WTC11 (cell line): ENCODE results near the gene ZNF532.

Experiments
- ETV6 ChIP-seq: sonication (generic); formaldehyde crosslinking; IDR thresholded peaks from 2 replicates; pipeline ENCODE4 v1.8.1; 2022; ENCODE audit warnings: mild to moderate bottlenecking, missing genetic modification reagents
- NFE2L1 ChIP-seq: sonication (generic); formaldehyde crosslinking; IDR thresholded peaks from 2 replicates; pipeline ENCODE4 v1.8.1; 2023; ENCODE audit warnings: missing genetic modification reagents
- TEAD4 ChIP-seq: sonication (generic); formaldehyde crosslinking; IDR thresholded peaks from 2 replicates; pipeline ENCODE4 v1.8.0; 2022; ENCODE audit warnings: mild to moderate bottlenecking, missing genetic modification reagents
- ZNF232 ChIP-seq: sonication (generic); formaldehyde crosslinking; IDR thresholded peaks from 2 replicates; pipeline ENCODE4 v1.8.0; 2022; ENCODE audit warnings: mild to moderate bottlenecking, missing genetic modification reagents
- ZNF416 ChIP-seq: fragments of 250-450 bp; sonication (Bioruptor Pico); IDR thresholded peaks from 2 replicates; pipeline ENCODE4 v1.9.0; 2021; ENCODE audit warnings: mild to moderate bottlenecking, inconsistent platforms
- TF ChIP-seq, protein P1 (sequence below): sonication (generic); formaldehyde crosslinking; IDR thresholded peaks from 2 replicates; pipeline ENCODE4 v1.8.0; 2022; ENCODE audit warnings: mild to moderate bottlenecking, missing genetic modification reagents
- TF ChIP-seq, protein P2 (sequence below): fragments of 200-600 bp; IDR thresholded peaks from 2 replicates; pipeline ENCODE4 v1.8.0; 2022; ENCODE audit warnings: antibody characterized with exemption
- TF ChIP-seq, protein P3 (sequence below): sonication (generic); formaldehyde crosslinking; IDR thresholded peaks from 2 replicates; pipeline ENCODE4 v1.8.0; 2022; ENCODE audit warnings: mild to moderate bottlenecking, missing genetic modification reagents
- TF ChIP-seq, protein P4 (sequence below): sonication (generic); formaldehyde crosslinking; conservative IDR thresholded peaks from 2 replicates; pipeline ENCODE4 v1.8.1; 2022; ENCODE audit warnings: mild to moderate bottlenecking, missing genetic modification reagents
- TF ChIP-seq, protein P5 (sequence below): sonication (generic); formaldehyde crosslinking; IDR thresholded peaks from 2 replicates; pipeline ENCODE4 v1.8.1; 2023; ENCODE audit warnings: mild to moderate bottlenecking, missing genetic modification reagents
- TF ChIP-seq, protein P6 (sequence below): sonication (generic); formaldehyde crosslinking; IDR thresholded peaks from 2 replicates; pipeline ENCODE4 v1.8.0; 2022; ENCODE audit warnings: mild to moderate bottlenecking, missing genetic modification reagents

DNA sequence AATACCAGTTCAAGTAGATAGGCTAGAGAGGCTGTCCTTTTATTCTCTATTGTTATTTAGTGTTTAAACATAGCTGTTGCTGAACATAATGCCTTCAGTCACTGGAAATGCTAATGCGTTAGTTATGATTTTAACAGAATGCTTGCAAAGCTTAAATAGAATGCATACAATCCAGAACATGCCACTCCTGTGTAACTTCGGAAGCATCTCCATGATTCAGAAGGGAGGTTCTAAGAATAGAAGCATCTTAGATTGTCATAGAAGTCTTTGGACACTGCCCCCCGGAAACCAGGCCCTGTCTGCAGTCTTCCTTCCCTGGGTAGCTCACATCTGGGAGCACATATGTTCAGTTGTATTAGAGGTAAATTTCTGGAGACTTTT is 73.2 kb downstream of the ZNF532 start:
- TF ChIP-seq ZNF416 (CRISPR knock-in tag) (no peak), ZNF232 (CRISPR knock-in tag) (no peak), ETV6 (CRISPR knock-in tag) (no peak), TEAD4 (CRISPR knock-in tag) (no peak), NFE2L1 (CRISPR knock-in tag) (no peak)
- TF ChIP-seq, protein P1, sequence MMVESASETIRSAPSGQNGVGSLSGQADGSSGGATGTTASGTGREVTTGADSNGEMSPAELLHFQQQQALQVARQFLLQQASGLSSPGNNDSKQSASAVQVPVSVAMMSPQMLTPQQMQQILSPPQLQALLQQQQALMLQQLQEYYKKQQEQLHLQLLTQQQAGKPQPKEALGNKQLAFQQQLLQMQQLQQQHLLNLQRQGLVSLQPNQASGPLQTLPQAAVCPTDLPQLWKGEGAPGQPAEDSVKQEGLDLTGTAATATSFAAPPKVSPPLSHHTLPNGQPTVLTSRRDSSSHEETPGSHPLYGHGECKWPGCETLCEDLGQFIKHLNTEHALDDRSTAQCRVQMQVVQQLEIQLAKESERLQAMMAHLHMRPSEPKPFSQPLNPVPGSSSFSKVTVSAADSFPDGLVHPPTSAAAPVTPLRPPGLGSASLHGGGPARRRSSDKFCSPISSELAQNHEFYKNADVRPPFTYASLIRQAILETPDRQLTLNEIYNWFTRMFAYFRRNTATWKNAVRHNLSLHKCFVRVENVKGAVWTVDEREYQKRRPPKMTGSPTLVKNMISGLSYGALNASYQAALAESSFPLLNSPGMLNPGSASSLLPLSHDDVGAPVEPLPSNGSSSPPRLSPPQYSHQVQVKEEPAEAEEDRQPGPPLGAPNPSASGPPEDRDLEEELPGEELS (CRISPR knock-in tag), result no peak
- TF ChIP-seq, protein P2, sequence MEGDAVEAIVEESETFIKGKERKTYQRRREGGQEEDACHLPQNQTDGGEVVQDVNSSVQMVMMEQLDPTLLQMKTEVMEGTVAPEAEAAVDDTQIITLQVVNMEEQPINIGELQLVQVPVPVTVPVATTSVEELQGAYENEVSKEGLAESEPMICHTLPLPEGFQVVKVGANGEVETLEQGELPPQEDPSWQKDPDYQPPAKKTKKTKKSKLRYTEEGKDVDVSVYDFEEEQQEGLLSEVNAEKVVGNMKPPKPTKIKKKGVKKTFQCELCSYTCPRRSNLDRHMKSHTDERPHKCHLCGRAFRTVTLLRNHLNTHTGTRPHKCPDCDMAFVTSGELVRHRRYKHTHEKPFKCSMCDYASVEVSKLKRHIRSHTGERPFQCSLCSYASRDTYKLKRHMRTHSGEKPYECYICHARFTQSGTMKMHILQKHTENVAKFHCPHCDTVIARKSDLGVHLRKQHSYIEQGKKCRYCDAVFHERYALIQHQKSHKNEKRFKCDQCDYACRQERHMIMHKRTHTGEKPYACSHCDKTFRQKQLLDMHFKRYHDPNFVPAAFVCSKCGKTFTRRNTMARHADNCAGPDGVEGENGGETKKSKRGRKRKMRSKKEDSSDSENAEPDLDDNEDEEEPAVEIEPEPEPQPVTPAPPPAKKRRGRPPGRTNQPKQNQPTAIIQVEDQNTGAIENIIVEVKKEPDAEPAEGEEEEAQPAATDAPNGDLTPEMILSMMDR, result no peak
- TF ChIP-seq, protein P3, sequence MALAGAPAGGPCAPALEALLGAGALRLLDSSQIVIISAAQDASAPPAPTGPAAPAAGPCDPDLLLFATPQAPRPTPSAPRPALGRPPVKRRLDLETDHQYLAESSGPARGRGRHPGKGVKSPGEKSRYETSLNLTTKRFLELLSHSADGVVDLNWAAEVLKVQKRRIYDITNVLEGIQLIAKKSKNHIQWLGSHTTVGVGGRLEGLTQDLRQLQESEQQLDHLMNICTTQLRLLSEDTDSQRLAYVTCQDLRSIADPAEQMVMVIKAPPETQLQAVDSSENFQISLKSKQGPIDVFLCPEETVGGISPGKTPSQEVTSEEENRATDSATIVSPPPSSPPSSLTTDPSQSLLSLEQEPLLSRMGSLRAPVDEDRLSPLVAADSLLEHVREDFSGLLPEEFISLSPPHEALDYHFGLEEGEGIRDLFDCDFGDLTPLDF, result no peak
- TF ChIP-seq, protein P4, sequence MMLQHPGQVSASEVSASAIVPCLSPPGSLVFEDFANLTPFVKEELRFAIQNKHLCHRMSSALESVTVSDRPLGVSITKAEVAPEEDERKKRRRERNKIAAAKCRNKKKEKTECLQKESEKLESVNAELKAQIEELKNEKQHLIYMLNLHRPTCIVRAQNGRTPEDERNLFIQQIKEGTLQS, result no peak
- TF ChIP-seq, protein P5, sequence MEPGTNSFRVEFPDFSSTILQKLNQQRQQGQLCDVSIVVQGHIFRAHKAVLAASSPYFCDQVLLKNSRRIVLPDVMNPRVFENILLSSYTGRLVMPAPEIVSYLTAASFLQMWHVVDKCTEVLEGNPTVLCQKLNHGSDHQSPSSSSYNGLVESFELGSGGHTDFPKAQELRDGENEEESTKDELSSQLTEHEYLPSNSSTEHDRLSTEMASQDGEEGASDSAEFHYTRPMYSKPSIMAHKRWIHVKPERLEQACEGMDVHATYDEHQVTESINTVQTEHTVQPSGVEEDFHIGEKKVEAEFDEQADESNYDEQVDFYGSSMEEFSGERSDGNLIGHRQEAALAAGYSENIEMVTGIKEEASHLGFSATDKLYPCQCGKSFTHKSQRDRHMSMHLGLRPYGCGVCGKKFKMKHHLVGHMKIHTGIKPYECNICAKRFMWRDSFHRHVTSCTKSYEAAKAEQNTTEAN, result no peak
- TF ChIP-seq, protein P6, sequence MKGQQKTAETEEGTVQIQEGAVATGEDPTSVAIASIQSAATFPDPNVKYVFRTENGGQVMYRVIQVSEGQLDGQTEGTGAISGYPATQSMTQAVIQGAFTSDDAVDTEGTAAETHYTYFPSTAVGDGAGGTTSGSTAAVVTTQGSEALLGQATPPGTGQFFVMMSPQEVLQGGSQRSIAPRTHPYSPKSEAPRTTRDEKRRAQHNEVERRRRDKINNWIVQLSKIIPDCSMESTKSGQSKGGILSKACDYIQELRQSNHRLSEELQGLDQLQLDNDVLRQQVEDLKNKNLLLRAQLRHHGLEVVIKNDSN (CRISPR knock-in tag), result no peak
